GM12874 (cell line): Measurements from ENCODE around the gene HMCN1.

Experiments
- TF ChIP-seq, protein P1 (sequence below): IDR thresholded peaks from 2 replicates; pipeline ENCODE4 v1.5.1; 2011; ENCODE audit warnings: low read depth, mild to moderate bottlenecking, control low read depth, low read length, moderate library complexity; ENCODE audit not compliant: insufficient read depth

HMCN1 gene

DNA sequence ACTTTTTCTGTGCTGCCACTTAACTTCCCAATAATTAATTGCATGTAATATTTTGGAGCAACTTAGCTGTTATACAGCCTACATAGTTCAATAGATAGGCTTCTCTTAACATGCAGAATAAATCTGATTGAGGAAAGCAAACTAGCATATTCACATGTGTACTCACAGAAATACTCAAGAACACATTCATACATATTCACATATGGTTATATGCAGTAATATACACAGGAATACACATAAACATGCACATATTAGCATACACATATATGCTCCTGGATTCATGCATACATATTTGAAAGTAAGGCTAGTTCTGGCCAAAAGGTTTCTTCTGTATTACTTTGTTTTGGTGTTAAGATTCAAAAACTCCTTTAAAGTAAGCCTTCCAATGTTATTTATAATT, 73.1 kb downstream of the HMCN1 start:
- TF ChIP-seq, protein P1, sequence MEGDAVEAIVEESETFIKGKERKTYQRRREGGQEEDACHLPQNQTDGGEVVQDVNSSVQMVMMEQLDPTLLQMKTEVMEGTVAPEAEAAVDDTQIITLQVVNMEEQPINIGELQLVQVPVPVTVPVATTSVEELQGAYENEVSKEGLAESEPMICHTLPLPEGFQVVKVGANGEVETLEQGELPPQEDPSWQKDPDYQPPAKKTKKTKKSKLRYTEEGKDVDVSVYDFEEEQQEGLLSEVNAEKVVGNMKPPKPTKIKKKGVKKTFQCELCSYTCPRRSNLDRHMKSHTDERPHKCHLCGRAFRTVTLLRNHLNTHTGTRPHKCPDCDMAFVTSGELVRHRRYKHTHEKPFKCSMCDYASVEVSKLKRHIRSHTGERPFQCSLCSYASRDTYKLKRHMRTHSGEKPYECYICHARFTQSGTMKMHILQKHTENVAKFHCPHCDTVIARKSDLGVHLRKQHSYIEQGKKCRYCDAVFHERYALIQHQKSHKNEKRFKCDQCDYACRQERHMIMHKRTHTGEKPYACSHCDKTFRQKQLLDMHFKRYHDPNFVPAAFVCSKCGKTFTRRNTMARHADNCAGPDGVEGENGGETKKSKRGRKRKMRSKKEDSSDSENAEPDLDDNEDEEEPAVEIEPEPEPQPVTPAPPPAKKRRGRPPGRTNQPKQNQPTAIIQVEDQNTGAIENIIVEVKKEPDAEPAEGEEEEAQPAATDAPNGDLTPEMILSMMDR = no peak

DNA sequence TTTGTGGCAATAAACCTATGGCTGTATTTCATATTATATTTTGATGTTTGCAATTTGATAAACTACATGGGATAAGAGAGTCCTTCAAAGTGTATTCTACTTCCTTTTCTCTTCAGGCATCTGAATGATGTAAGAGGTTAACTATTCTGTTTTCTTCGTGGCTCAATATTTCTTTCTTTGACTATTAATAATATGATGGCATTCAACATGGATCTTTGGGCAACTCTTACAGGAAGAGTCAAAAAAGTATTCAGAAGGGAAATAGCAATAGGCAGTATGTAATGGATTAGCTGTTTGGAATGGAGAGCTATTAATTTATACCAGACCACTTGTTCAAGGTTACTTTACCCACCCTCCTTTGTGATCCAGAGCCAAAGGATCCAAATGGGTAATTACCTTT, 74.4 kb downstream of the HMCN1 start:
- TF ChIP-seq, protein P1 = no peak

DNA sequence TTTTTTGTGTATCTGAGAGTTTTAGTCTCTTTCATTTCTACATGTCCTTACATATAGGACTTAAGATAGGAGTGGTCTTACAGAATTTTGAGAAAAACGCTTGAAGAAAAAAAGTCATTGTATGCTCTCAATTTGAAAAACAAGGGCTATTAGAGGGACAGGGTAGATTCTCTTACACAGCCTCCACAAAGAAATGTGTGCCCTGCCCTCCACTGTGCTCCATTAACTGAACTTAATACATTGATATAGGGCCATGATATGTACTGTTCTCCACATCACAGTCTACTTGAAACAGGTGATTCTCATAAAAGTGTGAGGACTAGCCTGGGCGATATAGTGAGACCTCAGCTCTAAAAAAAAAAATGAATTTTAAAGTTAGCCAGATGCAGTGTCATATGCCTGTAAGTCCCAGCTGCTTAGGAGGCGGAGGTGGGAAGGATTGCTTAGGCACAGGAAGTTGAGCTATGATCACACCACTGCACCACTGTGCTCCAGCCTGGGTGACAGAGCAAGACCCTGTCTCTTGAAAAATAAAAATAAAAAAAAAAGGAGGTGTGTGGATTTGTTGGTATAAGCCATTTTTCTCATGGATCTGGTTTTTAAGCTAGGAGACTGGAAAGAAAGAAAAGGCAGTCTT, 77.0 kb downstream of the HMCN1 start:
- TF ChIP-seq, protein P1 = no peak

DNA sequence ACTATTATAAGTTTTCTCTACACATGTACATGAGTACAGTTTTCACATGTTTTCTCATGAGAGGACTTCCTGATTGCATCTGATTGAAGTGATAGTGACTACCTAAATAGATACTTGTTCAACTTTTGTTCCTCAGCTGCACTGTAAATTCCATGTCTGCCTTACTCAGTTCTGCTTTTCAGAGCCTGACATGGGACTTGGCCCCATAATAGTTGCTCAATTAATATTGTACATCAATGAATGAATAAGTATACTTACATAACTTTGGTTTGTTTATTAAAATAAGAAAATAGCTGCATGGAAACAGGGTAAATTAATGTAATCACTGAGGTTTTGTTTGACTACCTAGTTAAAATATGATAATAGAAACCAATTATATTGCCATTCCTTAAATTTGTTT, 78.7 kb downstream of the HMCN1 start:
- TF ChIP-seq, protein P1 = no peak

DNA sequence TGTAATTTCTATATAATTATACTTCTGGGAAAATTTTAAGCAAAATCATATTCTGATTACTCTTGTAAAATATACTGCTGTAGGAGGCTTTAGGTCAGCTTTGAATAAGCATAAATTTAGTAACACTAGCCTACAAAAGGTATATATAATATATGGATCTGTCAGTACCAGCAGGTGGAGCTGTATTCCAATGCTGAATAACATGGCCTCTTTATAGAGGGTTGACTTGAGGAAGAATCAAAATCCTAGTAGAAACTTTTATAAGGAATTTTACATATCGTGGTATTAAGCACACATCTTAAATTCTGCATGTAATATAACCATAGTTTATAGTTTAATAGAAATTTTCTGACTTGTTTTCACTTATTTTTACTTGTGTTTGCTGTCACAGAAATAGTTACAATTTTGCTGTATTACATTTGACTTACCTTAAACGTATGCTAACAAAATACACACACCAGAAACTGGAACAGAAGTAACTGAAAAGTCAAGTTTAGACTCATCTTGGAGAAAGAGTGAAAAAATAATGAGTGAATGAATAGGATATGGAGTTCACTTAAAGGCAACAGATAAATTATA, 79.3 kb downstream of the HMCN1 start:
- TF ChIP-seq, protein P1 = peak; percentile 28; the same call in 1 of the 2 replicates

DNA sequence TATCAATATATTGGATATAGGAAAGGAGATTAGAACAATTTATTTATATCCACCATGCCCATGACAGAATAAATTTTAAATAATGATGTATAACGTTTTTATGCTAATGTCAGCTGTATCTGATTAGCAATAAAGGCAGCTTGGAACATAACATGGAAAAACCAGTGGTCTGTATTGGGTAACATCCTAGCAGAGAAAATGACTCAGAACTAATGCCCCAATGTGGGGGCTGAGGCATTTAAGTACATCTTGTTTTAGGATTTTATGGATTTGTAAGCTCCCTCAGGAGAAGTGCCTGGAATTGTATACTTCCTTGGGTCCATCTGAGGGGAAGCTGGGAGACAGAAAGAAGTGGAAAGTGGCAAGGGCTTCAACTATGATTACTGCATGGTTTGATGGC, 82.3 kb downstream of the HMCN1 start:
- TF ChIP-seq, protein P1 = no peak

DNA sequence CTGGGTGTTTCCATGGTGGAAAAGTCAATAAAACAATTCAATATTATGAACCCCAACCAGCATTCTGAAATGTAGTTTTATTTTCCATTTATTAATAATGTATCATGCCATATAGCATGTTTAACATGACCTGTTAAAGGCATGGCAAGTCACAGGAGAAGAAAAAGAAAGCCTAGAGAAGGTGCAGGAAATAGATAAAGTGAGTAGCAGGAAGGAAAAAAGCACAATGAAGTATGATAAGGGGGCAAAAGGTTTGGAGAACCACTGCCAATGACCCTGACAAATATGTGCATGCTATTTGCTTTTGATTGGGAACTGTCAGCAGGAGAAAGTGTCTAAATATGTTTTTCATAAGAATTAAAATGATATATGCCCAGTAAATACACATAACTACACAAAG, 85.6 kb downstream of the HMCN1 start:
- TF ChIP-seq, protein P1 = no peak
